ENCODE data around the gene GCKR. TPM values are rescaled to one million over a fixed set of nuclear protein-coding genes. Genes with fewer than 3 reads are reported as not detected.

The GCKR gene
- total RNA-seq, 1 experiment from 2014 or later = not detected

DNA sequence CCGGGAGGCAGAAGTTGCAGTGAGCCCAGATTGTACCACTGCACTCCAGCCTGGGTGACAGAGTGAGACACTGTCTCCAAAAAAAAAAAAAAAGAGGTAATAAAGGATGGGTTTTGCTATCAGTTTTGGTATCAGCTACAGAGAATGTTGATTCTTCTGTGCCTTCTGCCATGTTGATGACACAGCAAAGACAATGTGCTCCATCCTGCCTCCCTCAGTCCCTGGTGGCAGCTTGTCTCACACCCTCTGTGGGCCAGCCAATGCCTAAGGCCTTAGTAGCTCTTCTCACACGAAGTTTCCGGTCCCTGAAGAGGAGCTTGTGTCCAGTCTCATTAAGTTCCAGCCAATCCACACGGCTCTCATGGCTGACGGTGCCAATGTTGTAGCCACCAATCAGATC, 24.7 kb upstream of the GCKR start:
- Histone ChIP-seq H3K27me3 (ENCODE audit: insufficient read depth, low read length) (no peaks in the 10 kb centered on the region), H3K36me3 (ENCODE audit: control insufficient read depth in 1 of 2, insufficient read depth in 2 of 2, low read length in 2 of 2) (no peaks in the 10 kb centered on the region), H3K4me3 (replicated peaks in 1 of 2; ENCODE audit: low read depth in 1 of 2, low read length in 2 of 2) (no peak overlapping the region), H3K27ac (ENCODE audit: low read depth, low read length) (no peak overlapping the region), H3K9me2 (ENCODE audit: insufficient read depth) (no peaks in the 10 kb centered on the region), H2AFZ (ENCODE audit: low read depth, low read length, poor library complexity, severe bottlenecking) (no peak overlapping the region), H3K4me1 (ENCODE audit: control insufficient read depth in 1 of 2, insufficient read depth in 2 of 2, low read length in 2 of 2) (no peaks in the 10 kb centered on the region), H3K9me3 (ENCODE audit: control insufficient read depth in 1 of 2, insufficient read depth in 1 of 2, low read depth in 1 of 2, low read length in 2 of 2) (no peaks in the 10 kb centered on the region), H4K20me1 (ENCODE audit: insufficient read depth) (no peaks in the 10 kb centered on the region), H3K4me2 (ENCODE audit: low read length) (no peak overlapping the region), H3K79me2 (ENCODE audit: insufficient read depth, low read length) (no peaks in the 10 kb centered on the region), H3K9ac (ENCODE audit: low read length) (no peak overlapping the region)
- ChIA-PET CTCF (no interaction called here), POLR2A (no interaction called here), RAD21 (ENCODE audit: low non-redundant PET in 1 of 2, low total read pairs in 2 of 2, uncharacterized antibody in 2 of 2, unreplicated experiment in 2 of 2) (no interaction called here)
- DNase-seq (ENCODE audit: low read depth, low spot score) (no peak), ATAC-seq (no peak)
- BruUV-seq (replicated peaks) = no TSS peak
- TF ChIP-seq FOSL1 (IDR thresholded peaks at IDR 0.05; ENCODE audit: low read depth) (no peak), POLR2A (IDR thresholded peaks at IDR 0.05; ENCODE audit: borderline replicate concordance, extremely low read depth, insufficient read depth, insufficient read length) (no peak), ZNF274 (IDR thresholded peaks at IDR 0.05; ENCODE audit: low read depth, low read length) (no peak), EGR1 (IDR thresholded peaks at IDR 0.05; ENCODE audit: low read depth) (no peak), POLR2AphosphoS5 (IDR thresholded peaks at IDR 0.05; ENCODE audit: low read depth, low read length) (no peak), SIN3A (IDR thresholded peaks at IDR 0.05; ENCODE audit: low read depth) (no peak), ELF1 (IDR thresholded peaks at IDR 0.05; ENCODE audit: borderline replicate concordance, low read depth) (no peak), EZH2phosphoT487 (IDR thresholded peaks at IDR 0.05; ENCODE audit: borderline replicate concordance) (no peak), CBX3 (IDR thresholded peaks at IDR 0.05; ENCODE audit: low read depth) (no peak), TCF7L2 (IDR thresholded peaks at IDR 0.05; ENCODE audit: borderline replicate concordance, extremely low read depth, insufficient read depth, insufficient read length) (no peak), EZH2 (IDR thresholded peaks at IDR 0.05) (no peak), CEBPB (IDR thresholded peaks at IDR 0.05; ENCODE audit: low read depth) (no peak), SRF (IDR thresholded peaks at IDR 0.05; ENCODE audit: low read depth) (no peak), JUND (IDR thresholded peaks at IDR 0.05) (no peak), YY1 (IDR thresholded peaks at IDR 0.05; ENCODE audit: extremely low read depth, insufficient replicate concordance, low read depth, low read length) (no peak), RAD21 (IDR thresholded peaks at IDR 0.05; ENCODE audit: low read depth) (no peak)
- TF ChIP-seq, protein P1, sequence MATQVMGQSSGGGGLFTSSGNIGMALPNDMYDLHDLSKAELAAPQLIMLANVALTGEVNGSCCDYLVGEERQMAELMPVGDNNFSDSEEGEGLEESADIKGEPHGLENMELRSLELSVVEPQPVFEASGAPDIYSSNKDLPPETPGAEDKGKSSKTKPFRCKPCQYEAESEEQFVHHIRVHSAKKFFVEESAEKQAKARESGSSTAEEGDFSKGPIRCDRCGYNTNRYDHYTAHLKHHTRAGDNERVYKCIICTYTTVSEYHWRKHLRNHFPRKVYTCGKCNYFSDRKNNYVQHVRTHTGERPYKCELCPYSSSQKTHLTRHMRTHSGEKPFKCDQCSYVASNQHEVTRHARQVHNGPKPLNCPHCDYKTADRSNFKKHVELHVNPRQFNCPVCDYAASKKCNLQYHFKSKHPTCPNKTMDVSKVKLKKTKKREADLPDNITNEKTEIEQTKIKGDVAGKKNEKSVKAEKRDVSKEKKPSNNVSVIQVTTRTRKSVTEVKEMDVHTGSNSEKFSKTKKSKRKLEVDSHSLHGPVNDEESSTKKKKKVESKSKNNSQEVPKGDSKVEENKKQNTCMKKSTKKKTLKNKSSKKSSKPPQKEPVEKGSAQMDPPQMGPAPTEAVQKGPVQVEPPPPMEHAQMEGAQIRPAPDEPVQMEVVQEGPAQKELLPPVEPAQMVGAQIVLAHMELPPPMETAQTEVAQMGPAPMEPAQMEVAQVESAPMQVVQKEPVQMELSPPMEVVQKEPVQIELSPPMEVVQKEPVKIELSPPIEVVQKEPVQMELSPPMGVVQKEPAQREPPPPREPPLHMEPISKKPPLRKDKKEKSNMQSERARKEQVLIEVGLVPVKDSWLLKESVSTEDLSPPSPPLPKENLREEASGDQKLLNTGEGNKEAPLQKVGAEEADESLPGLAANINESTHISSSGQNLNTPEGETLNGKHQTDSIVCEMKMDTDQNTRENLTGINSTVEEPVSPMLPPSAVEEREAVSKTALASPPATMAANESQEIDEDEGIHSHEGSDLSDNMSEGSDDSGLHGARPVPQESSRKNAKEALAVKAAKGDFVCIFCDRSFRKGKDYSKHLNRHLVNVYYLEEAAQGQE (IDR thresholded peaks at IDR 0.05; ENCODE audit: low read depth) = no peak
- TF ChIP-seq, protein P2, sequence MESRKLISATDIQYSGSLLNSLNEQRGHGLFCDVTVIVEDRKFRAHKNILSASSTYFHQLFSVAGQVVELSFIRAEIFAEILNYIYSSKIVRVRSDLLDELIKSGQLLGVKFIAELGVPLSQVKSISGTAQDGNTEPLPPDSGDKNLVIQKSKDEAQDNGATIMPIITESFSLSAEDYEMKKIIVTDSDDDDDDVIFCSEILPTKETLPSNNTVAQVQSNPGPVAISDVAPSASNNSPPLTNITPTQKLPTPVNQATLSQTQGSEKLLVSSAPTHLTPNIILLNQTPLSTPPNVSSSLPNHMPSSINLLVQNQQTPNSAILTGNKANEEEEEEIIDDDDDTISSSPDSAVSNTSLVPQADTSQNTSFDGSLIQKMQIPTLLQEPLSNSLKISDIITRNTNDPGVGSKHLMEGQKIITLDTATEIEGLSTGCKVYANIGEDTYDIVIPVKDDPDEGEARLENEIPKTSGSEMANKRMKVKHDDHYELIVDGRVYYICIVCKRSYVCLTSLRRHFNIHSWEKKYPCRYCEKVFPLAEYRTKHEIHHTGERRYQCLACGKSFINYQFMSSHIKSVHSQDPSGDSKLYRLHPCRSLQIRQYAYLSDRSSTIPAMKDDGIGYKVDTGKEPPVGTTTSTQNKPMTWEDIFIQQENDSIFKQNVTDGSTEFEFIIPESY (IDR thresholded peaks at IDR 0.05; ENCODE audit: extremely low read depth, insufficient replicate concordance, low read length) = no peak
- TF ChIP-seq, protein P3, sequence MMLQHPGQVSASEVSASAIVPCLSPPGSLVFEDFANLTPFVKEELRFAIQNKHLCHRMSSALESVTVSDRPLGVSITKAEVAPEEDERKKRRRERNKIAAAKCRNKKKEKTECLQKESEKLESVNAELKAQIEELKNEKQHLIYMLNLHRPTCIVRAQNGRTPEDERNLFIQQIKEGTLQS (IDR thresholded peaks at IDR 0.05) = no peak
- TF ChIP-seq, protein P4, sequence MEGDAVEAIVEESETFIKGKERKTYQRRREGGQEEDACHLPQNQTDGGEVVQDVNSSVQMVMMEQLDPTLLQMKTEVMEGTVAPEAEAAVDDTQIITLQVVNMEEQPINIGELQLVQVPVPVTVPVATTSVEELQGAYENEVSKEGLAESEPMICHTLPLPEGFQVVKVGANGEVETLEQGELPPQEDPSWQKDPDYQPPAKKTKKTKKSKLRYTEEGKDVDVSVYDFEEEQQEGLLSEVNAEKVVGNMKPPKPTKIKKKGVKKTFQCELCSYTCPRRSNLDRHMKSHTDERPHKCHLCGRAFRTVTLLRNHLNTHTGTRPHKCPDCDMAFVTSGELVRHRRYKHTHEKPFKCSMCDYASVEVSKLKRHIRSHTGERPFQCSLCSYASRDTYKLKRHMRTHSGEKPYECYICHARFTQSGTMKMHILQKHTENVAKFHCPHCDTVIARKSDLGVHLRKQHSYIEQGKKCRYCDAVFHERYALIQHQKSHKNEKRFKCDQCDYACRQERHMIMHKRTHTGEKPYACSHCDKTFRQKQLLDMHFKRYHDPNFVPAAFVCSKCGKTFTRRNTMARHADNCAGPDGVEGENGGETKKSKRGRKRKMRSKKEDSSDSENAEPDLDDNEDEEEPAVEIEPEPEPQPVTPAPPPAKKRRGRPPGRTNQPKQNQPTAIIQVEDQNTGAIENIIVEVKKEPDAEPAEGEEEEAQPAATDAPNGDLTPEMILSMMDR (IDR thresholded peaks at IDR 0.05 in 2 of 3, conservative IDR thresholded peaks at IDR 0.05 in 1 of 3; ENCODE audit: borderline replicate concordance in 1 of 3, insufficient read depth in 1 of 3, low read depth in 2 of 3, low read length in 2 of 3) = no peak
- intact Hi-C loops (cut with micrococcal nuclease) = no loop called here

Measured in HCT116 (cell line).